NCI-H187 treated with DMSO at 0.1 percent for 48 hours (cell line): ENCODE results near the gene PTPRS.

Source experiments
- DNase-seq: peaks from one replicate; lab custom pipeline; 2025; lab: John Stamatoyannopoulos, UW

The PTPRS gene

GRCh38 chr19:5355076-5355475 lies 14.5 kb upstream of the PTPRS start:
- no peak for DNase-seq

- DNase-seq: no peak
These were observed 13.8 kb upstream of the PTPRS start for GRCh38 chr19:5354403-5354802.

- no peak for DNase-seq
These were observed 11.7 kb upstream of the PTPRS start for GRCh38 chr19:5352229-5352763.

GRCh38 chr19:5351731-5352228 lies 11.2 kb upstream of the PTPRS start:
- DNase-seq: no peak

- DNase-seq: no peak
These were observed 8.4 kb upstream of the PTPRS start for GRCh38 chr19:5349041-5349440.

GRCh38 chr19:5345895-5346386 lies 5.3 kb upstream of the PTPRS start:
- no peak for DNase-seq

GRCh38 chr19:5343848-5344247 lies 3.2 kb upstream of the PTPRS start:
- no peak for DNase-seq

GRCh38 chr19:5342573-5343201 lies 2.1 kb upstream of the PTPRS start:
- DNase-seq: no peak

- no peak for DNase-seq
These were observed 1.4 kb upstream of the PTPRS start for GRCh38 chr19:5341981-5342380.

GRCh38 chr19:5341448-5341820 lies 822 bp upstream of the PTPRS start:
- DNase-seq: no peak

- no peak for DNase-seq
These were observed 519 bp downstream of the PTPRS start for GRCh38 chr19:5339950-5340636.

GRCh38 chr19:5339198-5339949 lies 1.2 kb downstream of the PTPRS start:
- DNase-seq: no peak

GRCh38 chr19:5338656-5339197 lies 1.9 kb downstream of the PTPRS start:
- no peak for DNase-seq

- DNase-seq: no peak
These were observed 2.6 kb downstream of the PTPRS start for GRCh38 chr19:5337708-5338655.

- DNase-seq: no peak
These were observed 3.5 kb downstream of the PTPRS start for GRCh38 chr19:5337126-5337525.

GRCh38 chr19:5336195-5336965 lies 4.2 kb downstream of the PTPRS start:
- no peak for DNase-seq

- DNase-seq: no peak
These were observed 5.0 kb downstream of the PTPRS start for GRCh38 chr19:5335593-5335992.

GRCh38 chr19:5334824-5335500 lies 5.7 kb downstream of the PTPRS start:
- no peak for DNase-seq

- no peak for DNase-seq
These were observed 6.3 kb downstream of the PTPRS start for GRCh38 chr19:5334366-5334739.
